Heart left ventricle (tissue), 13 donors: ENCODE data around the gene NEMP2.

Source experiments
- POLR2A ChIP-seq, 2 donors: fragments of 450-650 bp; IDR thresholded peaks; one replicate each; pipeline ENCODE4 v1.6.1; 2017; ENCODE audit warnings: antibody characterized with exemption in 2 of 2, mild to moderate bottlenecking in 2 of 2, moderate library complexity in 2 of 2
- TF ChIP-seq, protein P1 (sequence below), 12 donors: fragments of 200-600 bp; sonication (generic) in 4 of 12; IDR thresholded peaks; one replicate each; pipeline versions ENCODE4 v1.5.0 to v1.8.0; 2018 to 2022; ENCODE audit warnings: antibody characterized with exemption in 12 of 12, mild to moderate bottlenecking in 5 of 12
- donor health status: ischemic (EF 13 %, LVEDD 7.1; RV severe dilation, severe dysfunction).
- donor health status: DM: no; HTN: yes; CAD: no.
- donor health status: DM: no; HTN: no; CAD: no.
- donor health status: ischemic (EF 25% LVEDD 6.9; RV normal size, moderate dysfunction).
- donor health status: ischemic (EF 25% LVEDD 5.7; RV mildly dilated, moderate dysfunction).
- donor health status: ischemic (EF 35%, LVEDD 5.7; RV mildly dilated, moderate dysfunction).
- donor health status: nonischemic (EF 11% LVEDD 7.7; RV severe dilation, severe dysfunction).
- donor health status: DM: yes; HTN: yes; CAD: no.
- donor health status: PGD.
- donor health status: ischemic (EF 29% LVEDD 5.4; RV normal size, mild dysfunction).
- donor health status: nonischemic (EF 23%, LVEDD 6.1; RV moderate dilation, normal function).

DNA sequence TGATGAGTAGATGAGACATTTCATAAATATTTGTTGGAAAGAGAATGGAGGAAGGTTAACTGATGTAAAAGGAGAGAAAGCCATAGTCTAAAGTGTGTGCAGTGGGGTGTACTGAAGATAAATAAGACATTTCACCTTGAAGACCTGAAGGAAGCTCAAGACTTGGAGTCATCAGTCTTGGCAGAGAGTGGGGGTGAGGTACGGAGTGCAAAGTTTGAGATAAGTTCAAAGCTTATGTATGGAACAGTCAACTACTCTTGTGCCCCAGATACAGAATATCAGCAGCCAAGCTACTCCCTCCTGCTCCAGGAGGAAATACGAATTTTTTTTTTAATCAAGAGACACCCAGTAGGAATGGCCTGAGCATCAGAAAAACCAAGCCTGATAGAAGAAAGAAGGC lies 30.3 kb upstream of the NEMP2 start:
- TF ChIP-seq POLR2A (IDR thresholded peaks at IDR 0.05) = no peak
- TF ChIP-seq, protein P1, sequence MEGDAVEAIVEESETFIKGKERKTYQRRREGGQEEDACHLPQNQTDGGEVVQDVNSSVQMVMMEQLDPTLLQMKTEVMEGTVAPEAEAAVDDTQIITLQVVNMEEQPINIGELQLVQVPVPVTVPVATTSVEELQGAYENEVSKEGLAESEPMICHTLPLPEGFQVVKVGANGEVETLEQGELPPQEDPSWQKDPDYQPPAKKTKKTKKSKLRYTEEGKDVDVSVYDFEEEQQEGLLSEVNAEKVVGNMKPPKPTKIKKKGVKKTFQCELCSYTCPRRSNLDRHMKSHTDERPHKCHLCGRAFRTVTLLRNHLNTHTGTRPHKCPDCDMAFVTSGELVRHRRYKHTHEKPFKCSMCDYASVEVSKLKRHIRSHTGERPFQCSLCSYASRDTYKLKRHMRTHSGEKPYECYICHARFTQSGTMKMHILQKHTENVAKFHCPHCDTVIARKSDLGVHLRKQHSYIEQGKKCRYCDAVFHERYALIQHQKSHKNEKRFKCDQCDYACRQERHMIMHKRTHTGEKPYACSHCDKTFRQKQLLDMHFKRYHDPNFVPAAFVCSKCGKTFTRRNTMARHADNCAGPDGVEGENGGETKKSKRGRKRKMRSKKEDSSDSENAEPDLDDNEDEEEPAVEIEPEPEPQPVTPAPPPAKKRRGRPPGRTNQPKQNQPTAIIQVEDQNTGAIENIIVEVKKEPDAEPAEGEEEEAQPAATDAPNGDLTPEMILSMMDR (IDR thresholded peaks at IDR 0.05) = no peak
